ENCODE measurements around the gene MRPL33. TPM values are rescaled to one million over a fixed set of nuclear protein-coding genes. Genes with fewer than 3 reads are reported as not detected.

Gene MRPL33
- 24.6 and 27.4 TPM in 2 replicates for total RNA-seq

DNA sequence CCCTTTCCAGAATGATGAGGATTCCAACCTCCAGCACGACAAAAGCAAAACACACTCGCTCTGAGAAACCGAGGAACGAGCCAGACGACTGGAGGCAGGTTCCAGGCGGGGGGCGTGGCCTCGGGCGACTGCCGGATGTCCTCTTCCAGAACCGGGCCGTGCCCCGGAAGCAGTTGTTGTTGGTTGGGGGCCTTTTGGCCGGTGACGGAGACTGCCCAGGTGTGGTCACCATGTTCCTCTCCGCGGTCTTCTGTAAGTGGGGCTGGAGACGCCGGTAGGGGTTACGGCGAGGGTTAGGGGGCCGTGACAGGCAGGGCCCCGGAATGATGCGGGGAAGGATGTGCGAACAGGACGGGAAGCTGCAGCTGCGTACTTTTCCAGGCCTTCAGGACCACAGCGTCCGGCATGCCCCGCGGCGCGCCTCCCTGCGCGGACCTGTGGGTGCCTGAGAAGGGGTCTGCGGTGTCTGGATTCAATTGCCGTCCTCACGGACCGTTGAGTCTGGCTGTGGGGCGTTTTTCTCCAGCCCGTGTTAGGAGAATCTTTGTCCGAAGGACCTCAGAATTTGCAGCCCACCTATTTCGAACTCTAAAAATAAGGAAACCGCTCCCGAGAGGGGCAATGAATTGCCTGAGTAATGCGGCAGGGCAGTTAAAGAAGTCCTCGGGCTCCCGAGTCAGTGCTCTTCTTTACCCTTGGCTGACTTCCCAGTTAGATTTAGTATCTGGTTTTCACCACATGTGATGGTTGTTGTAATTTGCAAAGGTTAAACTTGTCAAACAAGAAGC lies at the start of gene MRPL33:
Gene MRPL33 (plus strand): TSS at position 172 of the 788 bp plus-strand sequence. CDS start 59 bp downstream, at position 231.
- Mint-ChIP-seq H3K27me3 (peaks cover 13% of the 10 kb centered on the region), H3K36me3 (ENCODE audit: low read depth) (peaks cover 39% of the 10 kb centered on the region), H3K9me3 (no peaks in the 10 kb centered on the region), H3K4me3 (peak within 1 kb of the TSS; percentile 100), H3K27ac (peak within 1 kb of the TSS; percentile 98), H3K4me1 (peaks cover 30% of the 10 kb centered on the region)
- ChIA-PET POLR2A (interaction anchor here (0.6 to 2.3 kb wide), 3 partner anchors 53 to 119 kb away, joined by 3 to 15 read pairs (median 4); partner anchors contain the start of genes BABAM2 and RBKS), CTCF (interaction anchor here (1.4 kb wide), 1 partner anchor 17 kb away, joined by 4 read pairs; no protein-coding TSS in a partner anchor)
- intact Hi-C loops (cut with micrococcal nuclease), result loop anchor here (1.0 to 10.0 kb wide), 3 partner anchors 119 to 1123 kb away; partner anchors contain the start of genes BABAM2, FOSL2, RBKS and WDR43
- peak; percentile 85 for DNase-seq
- TF ChIP-seq, protein P1, sequence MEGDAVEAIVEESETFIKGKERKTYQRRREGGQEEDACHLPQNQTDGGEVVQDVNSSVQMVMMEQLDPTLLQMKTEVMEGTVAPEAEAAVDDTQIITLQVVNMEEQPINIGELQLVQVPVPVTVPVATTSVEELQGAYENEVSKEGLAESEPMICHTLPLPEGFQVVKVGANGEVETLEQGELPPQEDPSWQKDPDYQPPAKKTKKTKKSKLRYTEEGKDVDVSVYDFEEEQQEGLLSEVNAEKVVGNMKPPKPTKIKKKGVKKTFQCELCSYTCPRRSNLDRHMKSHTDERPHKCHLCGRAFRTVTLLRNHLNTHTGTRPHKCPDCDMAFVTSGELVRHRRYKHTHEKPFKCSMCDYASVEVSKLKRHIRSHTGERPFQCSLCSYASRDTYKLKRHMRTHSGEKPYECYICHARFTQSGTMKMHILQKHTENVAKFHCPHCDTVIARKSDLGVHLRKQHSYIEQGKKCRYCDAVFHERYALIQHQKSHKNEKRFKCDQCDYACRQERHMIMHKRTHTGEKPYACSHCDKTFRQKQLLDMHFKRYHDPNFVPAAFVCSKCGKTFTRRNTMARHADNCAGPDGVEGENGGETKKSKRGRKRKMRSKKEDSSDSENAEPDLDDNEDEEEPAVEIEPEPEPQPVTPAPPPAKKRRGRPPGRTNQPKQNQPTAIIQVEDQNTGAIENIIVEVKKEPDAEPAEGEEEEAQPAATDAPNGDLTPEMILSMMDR (IDR thresholded peaks at IDR 0.05), result no peak
- peak; percentile 92 for ATAC-seq (ENCODE audit: low read depth)

DNA sequence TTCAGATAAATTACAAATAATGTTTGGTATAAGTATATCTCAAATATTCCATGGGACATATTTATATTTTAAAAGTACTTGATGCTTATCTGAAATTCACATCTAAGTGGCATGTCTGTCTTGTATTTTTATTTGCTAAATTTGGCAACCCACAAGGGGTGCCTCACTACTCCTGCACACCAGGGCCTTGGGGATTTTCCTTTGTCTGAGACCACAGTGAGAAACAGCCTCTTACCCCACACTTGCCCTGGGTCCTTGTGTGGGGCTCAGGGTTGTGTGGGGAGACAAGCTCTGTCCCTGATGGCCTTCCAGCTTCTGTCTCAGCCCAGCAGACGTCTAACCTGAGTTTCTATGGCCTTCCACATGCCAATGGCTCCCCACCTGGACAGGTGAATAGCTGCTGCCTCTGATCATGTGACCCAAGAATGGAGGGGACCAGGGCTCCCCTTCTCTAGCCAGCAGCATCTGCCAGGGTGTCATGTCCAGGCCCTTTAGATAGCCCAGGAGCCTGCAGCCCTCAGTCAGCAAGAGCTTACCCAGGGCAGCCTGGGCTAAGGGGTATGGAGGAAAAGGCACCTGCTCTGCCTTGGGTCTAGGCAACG lies 49.5 kb upstream of the MRPL33 start:
- peaks cover 16% of the 10 kb centered on the region for H3K27me3 Mint-ChIP-seq
- H3K4me1 Mint-ChIP-seq, result peaks cover 2% of the 10 kb centered on the region
- intact Hi-C loops (cut with micrococcal nuclease), result no loop called here
- ChIA-PET CTCF (interaction anchor here (1.2 to 1.8 kb wide), 2 partner anchors 18 to 731 kb away, joined by 3 to 5 read pairs; no protein-coding TSS in a partner anchor), POLR2A (no interaction called here)
- ATAC-seq (ENCODE audit: low read depth) (no peak), DNase-seq (no peak)
- no peak overlapping the region for H3K27ac Mint-ChIP-seq
- H3K36me3 Mint-ChIP-seq (ENCODE audit: low read depth), result no peaks in the 10 kb centered on the region
- no peaks in the 10 kb centered on the region for H3K9me3 Mint-ChIP-seq
- no peak overlapping the region for H3K4me3 Mint-ChIP-seq
- TF ChIP-seq, protein P1 (IDR thresholded peaks at IDR 0.05), result no peak

GRCh38 chr2:27723372-27724144 lies 48.0 kb upstream of the MRPL33 start:
- POLR2A ChIA-PET, result no interaction called here
- TF ChIP-seq, protein P1 (IDR thresholded peaks at IDR 0.05), result no peak
- intact Hi-C loops (cut with micrococcal nuclease), result no loop called here

GRCh38 chr2:27724191-27724590 lies 47.3 kb upstream of the MRPL33 start:
- Mint-ChIP-seq H3K27ac (no peak overlapping the region), H3K36me3 (ENCODE audit: low read depth) (no peaks in the 10 kb centered on the region), H3K9me3 (no peaks in the 10 kb centered on the region), H3K4me1 (no peaks in the 10 kb centered on the region), H3K27me3 (peaks cover 12% of the 10 kb centered on the region), H3K4me3 (no peak overlapping the region)
- intact Hi-C loops (cut with micrococcal nuclease), result no loop called here
- POLR2A ChIA-PET, result no interaction called here
- CTCF ChIA-PET, result interaction anchor here (1.2 to 1.3 kb wide), 2 partner anchors 13 to 672 kb away, joined by 3 to 6 read pairs; no protein-coding TSS in a partner anchor
- ATAC-seq (ENCODE audit: low read depth) (no peak), DNase-seq (no peak)
- TF ChIP-seq, protein P1 (IDR thresholded peaks at IDR 0.05), result no peak

More at GRCh38 chr2:27723372-27724144, 48.0 kb upstream of the MRPL33 start:
- ATAC-seq (ENCODE audit: low read depth), result peak; percentile 37
- CTCF ChIA-PET, result interaction anchor here (0.8 to 1.8 kb wide), 6 partner anchors 12 to 729 kb away, joined by 3 to 6 read pairs (median 3); no protein-coding TSS in a partner anchor
- Mint-ChIP-seq H3K4me1 (no peaks in the 10 kb centered on the region), H3K27ac (no peak overlapping the region), H3K4me3 (no peak overlapping the region), H3K9me3 (no peaks in the 10 kb centered on the region), H3K36me3 (ENCODE audit: low read depth) (no peaks in the 10 kb centered on the region), H3K27me3 (peaks cover 12% of the 10 kb centered on the region)
- DNase-seq, result no peak
